OCI-LY1 (cell line): ENCODE measurements around the gene CD46.

Experiments
- CTCF ChIP-seq: fragments of 200-600 bp; sonication (generic), shearing (Covaris generic); IDR thresholded peaks from 2 replicates; pipeline ENCODE4 v1.5.1; 2017; ENCODE audit warnings: mild to moderate bottlenecking, antibody characterized with exemption, low read length, moderate library complexity, mixed read lengths
- EZH2 ChIP-seq: fragments of 200-600 bp; sonication (generic), shearing (Covaris generic); IDR thresholded peaks from 2 replicates; pipeline ENCODE4 v1.8.0; 2017; ENCODE audit warnings: borderline replicate concordance, mixed run types, mild to moderate bottlenecking, antibody characterized with exemption, low read length, moderate library complexity, mixed read lengths

- TF ChIP-seq CTCF (no peak), EZH2 (no peak)
Observed at GRCh38 chr1:207818971-207819451, 67.2 kb downstream of the CD46 start.
